Measurements from ENCODE around the gene ZNRF3. TPM values are rescaled to one million over a fixed set of nuclear protein-coding genes. Genes with fewer than 3 reads are reported as not detected.

ZNRF3 gene
- total and polyA plus RNA-seq, 2 experiments from 2014 or later: 11.1 to 32.2 TPM

- Mint-ChIP-seq H3K27me3 (ENCODE audit: insufficient read depth, low read depth, poor library complexity) (peaks cover 9% of the 10 kb centered on the region), H3K36me3 (ENCODE audit: low read depth) (no peaks in the 10 kb centered on the region), H3K9me3 (no peaks in the 10 kb centered on the region), H3K4me3 (no peak overlapping the region), H3K4me1 (no peaks in the 10 kb centered on the region; the same call in 2 of the 3 replicates), H3K27ac (no peak overlapping the region)
- Histone ChIP-seq H4K20me1 (replicated peaks; ENCODE audit: insufficient read depth) (no peaks in the 10 kb centered on the region), H3K4me2 (no peak overlapping the region), H3K9me2 (ENCODE audit: insufficient read depth) (no peaks in the 10 kb centered on the region), H3K4me3 (no peak overlapping the region), H3K36me3 (ENCODE audit: insufficient read depth) (no peaks in the 10 kb centered on the region), H3K27ac (ENCODE audit: low read depth) (no peak overlapping the region), H3K4me1 (ENCODE audit: insufficient read depth) (no peaks in the 10 kb centered on the region), H3K79me2 (replicated peaks; ENCODE audit: insufficient read depth) (no peaks in the 10 kb centered on the region), H3K27me3 (ENCODE audit: insufficient read depth) (no peaks in the 10 kb centered on the region), H2AFZ (no peak overlapping the region), H3F3A (replicated peaks; ENCODE audit: low read depth) (peaks cover under 1% of the 10 kb centered on the region; the same call in 1 of the 2 replicates)
- ATAC-seq (no peak), DNase-seq (ENCODE audit: low spot score) (no peak)
- TF ChIP-seq ZNF331 (CRISPR knock-in tag; IDR thresholded peaks at IDR 0.05; ENCODE audit: low read depth) (no peak), NANOG (IDR thresholded peaks at IDR 0.05; ENCODE audit: borderline replicate concordance) (no peak), ETS1 (IDR thresholded peaks at IDR 0.05) (no peak), REST (IDR thresholded peaks at IDR 0.05; ENCODE audit: unreplicated experiment) (no peak), EZH2phosphoT487 (IDR thresholded peaks at IDR 0.05; ENCODE audit: unreplicated experiment) (no peak), JUNB (IDR thresholded peaks at IDR 0.05; ENCODE audit: unreplicated experiment) (no peak), POLR2AphosphoS5 (IDR thresholded peaks at IDR 0.05; ENCODE audit: low read depth) (no peak), CREB1 (CRISPR knock-in tag; IDR thresholded peaks at IDR 0.05; ENCODE audit: low read depth) (no peak), ZNF114 (CRISPR knock-in tag; IDR thresholded peaks at IDR 0.05) (no peak), EZH2 (IDR thresholded peaks at IDR 0.05; ENCODE audit: low read depth, unreplicated experiment) (no peak), ZNF462 (CRISPR knock-in tag; IDR thresholded peaks at IDR 0.05) (no peak), STAT1 (IDR thresholded peaks at IDR 0.05; ENCODE audit: unreplicated experiment) (no peak)
Observed at GRCh38 chr22:28835630-28836189, 47.7 kb upstream of the ZNRF3 start.
